ENCODE measurements around the gene CLASP1.
"Not testable (repeated sequence)": the region's sequence is repeated elsewhere in the genome, so short reads cannot be mapped to it uniquely, and the experiment has no call there.

The CLASP1 gene

GRCh38 chr2:121345887-121346286 is 303.4 kb downstream of the CLASP1 start:
- H3K27me3 Mint-ChIP-seq = no peaks in the 10 kb centered on the region
- H3K36me3 Mint-ChIP-seq = peaks cover 42% of the 10 kb centered on the region
- H3K4me1 Mint-ChIP-seq = no peaks in the 10 kb centered on the region
- H3K27ac Mint-ChIP-seq = no peak overlapping the region
- H3K9me3 Mint-ChIP-seq = no peaks in the 10 kb centered on the region
- ATAC-seq (ENCODE audit: low read depth) (no peak), DNase-seq (ENCODE audit: low spot score in 2 of 2) (no peak)
- H3K4me3 Mint-ChIP-seq = no peak overlapping the region

- peaks cover 44% of the 10 kb centered on the region for H3K36me3 Mint-ChIP-seq
- H3K27me3 Mint-ChIP-seq = no peaks in the 10 kb centered on the region
- no peaks in the 10 kb centered on the region for H3K9me3 Mint-ChIP-seq
- H3K4me1 Mint-ChIP-seq = no peaks in the 10 kb centered on the region
- no peak for ATAC-seq (ENCODE audit: low read depth)
- DNase-seq (ENCODE audit: low spot score in 2 of 2) = no peak
- H3K4me3 Mint-ChIP-seq = no peak overlapping the region
- no peak overlapping the region for H3K27ac Mint-ChIP-seq
Observed at GRCh38 chr2:121345101-121345500, 304.2 kb downstream of the CLASP1 start.

DNA sequence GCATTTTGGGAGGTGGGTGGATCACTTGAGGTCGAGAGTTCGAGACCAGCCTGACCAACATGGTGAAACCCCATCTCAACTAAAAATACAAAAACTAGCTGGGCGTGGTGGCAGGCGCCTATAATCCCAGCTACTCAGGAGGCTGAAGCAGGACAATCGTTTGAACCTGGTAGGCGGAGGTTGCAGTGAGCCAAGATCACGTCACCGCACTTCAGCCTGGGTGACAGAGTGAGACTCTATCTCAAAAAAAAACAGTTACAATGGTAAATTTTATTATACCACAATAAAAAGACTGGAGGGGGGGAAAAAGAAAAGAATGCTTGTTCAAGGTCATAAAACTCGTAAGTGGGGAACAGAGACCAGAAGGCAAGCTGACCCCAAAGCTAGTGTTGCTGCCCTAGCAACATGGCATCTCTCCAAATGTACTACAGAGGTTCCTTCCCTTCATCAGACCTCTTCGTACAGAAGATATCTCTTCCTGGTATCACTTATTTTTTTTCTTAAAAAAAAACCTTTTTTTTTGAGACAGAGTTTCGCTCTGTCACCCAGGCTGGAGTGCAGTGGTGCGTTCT is 305.3 kb downstream of the CLASP1 start:
- H3K27ac Mint-ChIP-seq = peak overlapping the region; percentile 38
- not testable (repeated sequence) for H3K4me1 Mint-ChIP-seq; ATAC-seq (ENCODE audit: low read depth); H3K4me3 Mint-ChIP-seq; H3K9me3 Mint-ChIP-seq; H3K27me3 Mint-ChIP-seq; DNase-seq (ENCODE audit: low spot score in 2 of 2)
- H3K36me3 Mint-ChIP-seq = peaks cover 48% of the 10 kb centered on the region

- DNase-seq (ENCODE audit: low spot score in 2 of 2) = no peak
- H3K27ac Mint-ChIP-seq = peak overlapping the region; percentile 38
- H3K9me3 Mint-ChIP-seq = no peaks in the 10 kb centered on the region
- peaks cover 43% of the 10 kb centered on the region for H3K36me3 Mint-ChIP-seq
- no peak overlapping the region for H3K4me3 Mint-ChIP-seq
- no peaks in the 10 kb centered on the region for H3K4me1 Mint-ChIP-seq
- ATAC-seq (ENCODE audit: low read depth) = no peak
- no peaks in the 10 kb centered on the region for H3K27me3 Mint-ChIP-seq
Observed at GRCh38 chr2:121343191-121343590, 306.1 kb downstream of the CLASP1 start.

- peaks cover 41% of the 10 kb centered on the region for H3K36me3 Mint-ChIP-seq
- ATAC-seq (ENCODE audit: low read depth) = no peak
- H3K27me3 Mint-ChIP-seq = no peaks in the 10 kb centered on the region
- H3K4me1 Mint-ChIP-seq = no peaks in the 10 kb centered on the region
- no peak overlapping the region for H3K4me3 Mint-ChIP-seq
- H3K27ac Mint-ChIP-seq = no peak overlapping the region
- no peak for DNase-seq (ENCODE audit: low spot score in 2 of 2)
- no peaks in the 10 kb centered on the region for H3K9me3 Mint-ChIP-seq
Observed at GRCh38 chr2:121342751-121343150, 306.5 kb downstream of the CLASP1 start.

- no peak for ATAC-seq (ENCODE audit: low read depth)
- Mint-ChIP-seq H3K4me3 (no peak overlapping the region), H3K36me3 (peaks cover 29% of the 10 kb centered on the region), H3K27me3 (no peaks in the 10 kb centered on the region), H3K27ac (peak overlapping the region; percentile 26), H3K9me3 (no peaks in the 10 kb centered on the region), H3K4me1 (no peaks in the 10 kb centered on the region)
- no peak for DNase-seq (ENCODE audit: low spot score in 2 of 2)
Observed at GRCh38 chr2:121340926-121341325, 308.3 kb downstream of the CLASP1 start.

DNA sequence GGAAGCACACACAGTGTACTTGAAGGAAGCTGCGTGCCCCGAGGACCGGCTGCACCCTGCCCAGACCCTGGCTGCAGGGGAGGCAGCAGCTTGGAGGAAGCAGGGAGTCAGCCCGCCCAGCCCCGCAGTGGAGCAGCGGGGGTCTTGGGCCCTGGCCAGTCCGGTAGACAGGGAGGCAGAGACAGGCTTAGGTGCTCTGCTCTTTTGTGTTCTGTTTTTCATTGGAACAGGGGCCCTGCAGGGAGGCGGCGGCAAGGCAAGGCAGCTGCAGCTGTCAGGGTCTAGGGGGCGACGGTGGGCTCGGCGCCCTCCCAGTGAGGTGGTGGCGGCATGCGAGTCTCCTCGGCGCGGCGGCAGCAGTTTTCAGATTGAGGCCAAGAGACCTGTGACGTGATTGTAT is 311.0 kb downstream of the CLASP1 start:
- H3K27ac Mint-ChIP-seq = no peak overlapping the region
- no peak overlapping the region for H3K4me3 Mint-ChIP-seq
- no peak for ATAC-seq (ENCODE audit: low read depth)
- H3K9me3 Mint-ChIP-seq = no peaks in the 10 kb centered on the region
- DNase-seq (ENCODE audit: low spot score in 2 of 2) = no peak
- H3K36me3 Mint-ChIP-seq = peaks cover 21% of the 10 kb centered on the region
- no peaks in the 10 kb centered on the region for H3K4me1 Mint-ChIP-seq
- no peaks in the 10 kb centered on the region for H3K27me3 Mint-ChIP-seq

DNA sequence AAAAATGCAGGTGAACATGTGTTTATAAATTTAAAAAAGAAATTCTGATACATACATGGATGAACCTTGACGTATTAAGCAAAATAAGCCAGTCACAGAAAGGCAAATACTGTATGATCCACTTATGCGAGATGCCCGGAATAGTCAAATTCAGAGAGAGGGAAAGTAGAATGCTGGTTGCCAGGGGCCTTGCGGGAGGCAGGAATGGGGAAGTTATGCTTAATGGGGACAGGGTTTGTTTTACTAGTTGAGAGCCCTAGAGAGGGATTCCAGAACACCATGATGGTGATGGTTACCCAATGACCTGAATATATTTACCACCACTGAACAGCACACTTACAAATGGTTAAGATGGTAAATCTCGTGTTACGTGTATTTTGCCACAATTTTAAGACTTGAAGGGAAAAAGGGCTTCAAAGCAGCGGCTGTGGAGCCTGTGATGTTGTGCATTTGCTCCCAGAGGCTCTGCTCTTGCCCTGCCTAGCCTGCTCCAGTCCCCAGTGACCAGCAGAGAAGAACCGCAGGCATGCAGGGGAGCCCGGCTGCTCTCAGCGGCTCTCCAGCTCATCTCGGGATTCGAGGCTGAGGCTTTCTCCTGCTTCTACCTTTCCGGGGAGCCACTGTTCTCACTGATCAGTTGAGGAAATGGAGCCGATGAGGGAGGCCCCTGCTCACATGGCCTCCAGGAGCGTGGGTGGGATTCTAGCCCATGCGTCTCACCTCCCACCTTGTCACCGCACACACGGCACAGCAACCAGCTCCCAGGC is 312.6 kb downstream of the CLASP1 start:
- Mint-ChIP-seq H3K4me3 (no peak overlapping the region), H3K4me1 (no peaks in the 10 kb centered on the region), H3K27ac (no peak overlapping the region), H3K36me3 (peaks cover 16% of the 10 kb centered on the region), H3K9me3 (no peaks in the 10 kb centered on the region), H3K27me3 (no peaks in the 10 kb centered on the region)
- DNase-seq (ENCODE audit: low spot score in 2 of 2) (no peak), ATAC-seq (ENCODE audit: low read depth) (no peak)

- no peak for ATAC-seq (ENCODE audit: low read depth)
- peaks cover 10% of the 10 kb centered on the region for H3K36me3 Mint-ChIP-seq
- no peak overlapping the region for H3K4me3 Mint-ChIP-seq
- no peaks in the 10 kb centered on the region for H3K9me3 Mint-ChIP-seq
- no peaks in the 10 kb centered on the region for H3K4me1 Mint-ChIP-seq
- peaks cover 2% of the 10 kb centered on the region for H3K27me3 Mint-ChIP-seq
- H3K27ac Mint-ChIP-seq = no peak overlapping the region
- no peak for DNase-seq (ENCODE audit: low spot score in 2 of 2)
Observed at GRCh38 chr2:121335294-121336290, 313.7 kb downstream of the CLASP1 start.

DNA sequence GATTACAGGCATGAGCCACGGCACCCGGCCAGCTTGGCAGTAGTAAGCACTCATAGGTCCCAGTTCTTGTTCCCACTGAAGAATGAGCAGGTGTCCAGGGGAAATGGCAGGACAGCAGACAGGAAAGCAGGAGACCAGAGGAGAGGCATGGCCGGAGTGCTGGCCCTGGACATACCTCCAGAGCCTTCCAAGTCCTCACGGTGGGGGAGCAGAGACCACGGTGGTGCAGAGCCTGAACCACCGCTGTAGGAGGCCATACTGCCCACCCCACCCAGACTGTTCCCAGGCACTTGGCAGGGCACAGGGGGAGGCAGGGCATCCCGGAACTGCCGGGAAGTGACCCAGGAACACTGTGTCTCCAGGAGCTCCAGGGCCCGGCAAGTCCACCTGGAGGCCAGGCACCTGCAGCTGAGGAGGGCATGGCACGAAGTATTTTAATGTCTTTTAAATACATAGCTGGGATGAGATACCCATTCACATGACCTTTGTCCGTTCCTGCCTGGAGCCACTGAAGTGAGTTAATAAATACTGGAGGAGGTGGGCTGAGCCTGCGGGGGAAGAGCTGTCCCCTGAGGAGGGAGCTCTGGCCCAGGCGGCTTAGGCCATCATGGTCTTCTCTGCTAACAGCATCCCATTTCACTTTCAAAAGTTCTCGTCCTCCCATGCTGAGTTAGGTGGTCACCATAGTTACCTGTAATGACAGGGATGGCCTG is 314.5 kb downstream of the CLASP1 start:
- no peak overlapping the region for H3K4me3 Mint-ChIP-seq
- H3K36me3 Mint-ChIP-seq = peaks cover 3% of the 10 kb centered on the region
- no peak for DNase-seq (ENCODE audit: low spot score in 2 of 2)
- no peaks in the 10 kb centered on the region for H3K9me3 Mint-ChIP-seq
- no peaks in the 10 kb centered on the region for H3K4me1 Mint-ChIP-seq
- H3K27ac Mint-ChIP-seq = no peak overlapping the region
- peaks cover 5% of the 10 kb centered on the region for H3K27me3 Mint-ChIP-seq
- ATAC-seq (ENCODE audit: low read depth) = no peak

- Mint-ChIP-seq H3K27ac (no peak overlapping the region), H3K9me3 (no peaks in the 10 kb centered on the region), H3K27me3 (peaks cover 9% of the 10 kb centered on the region), H3K4me1 (no peaks in the 10 kb centered on the region), H3K4me3 (no peak overlapping the region), H3K36me3 (peaks cover 2% of the 10 kb centered on the region)
- ATAC-seq (ENCODE audit: low read depth) (no peak), DNase-seq (ENCODE audit: low spot score in 2 of 2) (no peak)
Observed at GRCh38 chr2:121333834-121334558, 315.3 kb downstream of the CLASP1 start.

- no peaks in the 10 kb centered on the region for H3K4me1 Mint-ChIP-seq
- peaks cover 9% of the 10 kb centered on the region for H3K27me3 Mint-ChIP-seq
- ATAC-seq (ENCODE audit: low read depth) = no peak
- H3K4me3 Mint-ChIP-seq = no peak overlapping the region
- H3K27ac Mint-ChIP-seq = no peak overlapping the region
- H3K9me3 Mint-ChIP-seq = no peaks in the 10 kb centered on the region
- H3K36me3 Mint-ChIP-seq = peaks cover 2% of the 10 kb centered on the region
- DNase-seq (ENCODE audit: low spot score in 2 of 2) = no peak
Observed at GRCh38 chr2:121333231-121333630, 316.0 kb downstream of the CLASP1 start.

DNA sequence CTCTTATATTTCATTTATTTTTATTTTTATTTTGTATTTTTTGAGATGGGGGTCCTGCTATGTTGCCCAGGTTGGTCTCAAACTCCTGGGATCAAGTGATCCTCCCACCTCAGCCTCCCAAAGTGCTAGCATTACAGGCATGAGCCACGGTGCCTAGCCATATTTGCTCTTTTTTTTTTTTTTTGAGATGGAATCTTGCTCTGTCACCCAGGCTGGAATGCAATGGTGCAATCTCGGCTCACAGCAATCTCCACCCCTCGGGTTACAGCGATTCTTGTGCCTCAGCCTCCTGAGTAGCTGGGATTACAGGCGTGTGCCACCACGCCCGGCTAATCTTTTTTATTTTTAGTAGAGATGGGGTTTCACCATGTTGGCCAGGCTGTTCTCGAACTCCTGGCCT is 317.9 kb downstream of the CLASP1 start:
- H3K4me3 Mint-ChIP-seq; H3K27me3 Mint-ChIP-seq; H3K27ac Mint-ChIP-seq; H3K36me3 Mint-ChIP-seq; DNase-seq (ENCODE audit: low spot score in 2 of 2); H3K4me1 Mint-ChIP-seq; ATAC-seq (ENCODE audit: low read depth); H3K9me3 Mint-ChIP-seq: not testable (repeated sequence)
